Measurements from ENCODE around the gene ZNF391.

ZNF391 gene

DNA sequence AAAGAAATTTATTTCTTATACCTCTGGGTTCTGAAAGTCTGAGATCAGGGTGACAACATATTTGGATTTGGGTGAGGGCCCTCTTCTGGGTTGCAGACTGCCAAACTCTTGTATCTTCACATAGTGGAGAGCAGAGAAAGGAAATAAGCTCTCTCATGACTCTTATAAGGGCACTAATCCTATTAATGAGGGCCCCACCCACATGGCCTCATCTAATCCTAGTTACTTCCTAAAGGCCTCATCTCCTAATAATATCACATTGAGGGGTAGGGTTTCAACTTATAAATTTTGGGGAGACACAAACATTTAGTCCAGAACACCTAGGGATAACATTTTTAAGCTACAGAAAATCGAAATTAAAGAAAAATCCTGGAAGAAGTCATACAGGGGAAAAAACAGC is 5.1 kb upstream of the ZNF391 start:
- H3K27me3 ChIP-seq (replicated peaks; ENCODE audit: control insufficient read depth, insufficient read depth, low read length): no peaks in the 10 kb centered on the region
- no peak for DNase-seq (ENCODE audit: low read depth)
- H3K36me3 ChIP-seq (ENCODE audit: control insufficient read depth, insufficient read depth, low read length, severe bottlenecking): no peaks in the 10 kb centered on the region
- peaks cover 6% of the 10 kb centered on the region for H3K9me3 ChIP-seq (ENCODE audit: control insufficient read depth, low read length)
- peaks cover 9% of the 10 kb centered on the region for H3K4me1 ChIP-seq (ENCODE audit: control insufficient read depth, insufficient read depth, low read length)
- no peak overlapping the region for H3K4me3 ChIP-seq (ENCODE audit: low read length)
- no peak overlapping the region for H3K9ac ChIP-seq (ENCODE audit: low read length)

GRCh38 chr6:27392623-27393022 is 4.1 kb downstream of the ZNF391 start:
- no peak overlapping the region for H3K9ac ChIP-seq (ENCODE audit: low read length)
- H3K9me3 ChIP-seq (ENCODE audit: control insufficient read depth, low read length): peaks cover 30% of the 10 kb centered on the region
- peaks cover 13% of the 10 kb centered on the region for H3K4me1 ChIP-seq (ENCODE audit: control insufficient read depth, insufficient read depth, low read length)
- DNase-seq (ENCODE audit: low read depth): no peak
- no peak overlapping the region for H3K4me3 ChIP-seq (ENCODE audit: low read length)
- H3K27me3 ChIP-seq (replicated peaks; ENCODE audit: control insufficient read depth, insufficient read depth, low read length): no peaks in the 10 kb centered on the region
- peaks cover 20% of the 10 kb centered on the region for H3K36me3 ChIP-seq (ENCODE audit: control insufficient read depth, insufficient read depth, low read length, severe bottlenecking)

DNA sequence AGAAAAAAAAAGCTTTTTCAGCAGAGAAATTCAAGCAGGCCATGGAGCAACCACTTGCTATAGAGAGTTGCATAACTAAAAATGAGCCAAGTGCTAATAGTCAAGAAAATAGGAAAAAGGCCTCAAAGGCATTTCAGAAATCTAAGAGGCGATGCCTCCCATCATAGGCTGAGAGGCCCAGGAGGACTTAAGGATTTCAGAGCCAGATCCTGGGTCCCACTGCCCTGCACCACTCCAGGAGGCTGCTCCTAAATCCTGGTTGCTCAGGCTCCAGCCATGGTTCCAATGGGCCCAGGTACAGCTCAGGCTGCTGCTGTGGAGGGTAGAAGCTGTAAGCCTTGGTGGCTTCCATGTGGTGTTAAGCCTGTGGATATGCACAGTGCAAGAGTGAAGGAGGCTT is 5.5 kb downstream of the ZNF391 start:
- Histone ChIP-seq H3K27me3 (replicated peaks; ENCODE audit: control insufficient read depth, insufficient read depth, low read length) (no peaks in the 10 kb centered on the region), H3K4me3 (ENCODE audit: low read length) (no peak overlapping the region), H3K9me3 (ENCODE audit: control insufficient read depth, low read length) (peaks cover 42% of the 10 kb centered on the region), H3K4me1 (ENCODE audit: control insufficient read depth, insufficient read depth, low read length) (peaks cover 3% of the 10 kb centered on the region), H3K9ac (ENCODE audit: low read length) (no peak overlapping the region), H3K36me3 (ENCODE audit: control insufficient read depth, insufficient read depth, low read length, severe bottlenecking) (peaks cover 25% of the 10 kb centered on the region)
- no peak for DNase-seq (ENCODE audit: low read depth)

GRCh38 chr6:27400877-27401642 is 12.5 kb downstream of the ZNF391 start:
- no peak overlapping the region for H3K9ac ChIP-seq (ENCODE audit: low read length)
- H3K9me3 ChIP-seq (ENCODE audit: control insufficient read depth, low read length): peaks cover 77% of the 10 kb centered on the region
- H3K27me3 ChIP-seq (replicated peaks; ENCODE audit: control insufficient read depth, insufficient read depth, low read length): no peaks in the 10 kb centered on the region
- DNase-seq (ENCODE audit: low read depth): no peak
- peak overlapping the region; percentile 43 for H3K4me3 ChIP-seq (ENCODE audit: low read length)
- H3K4me1 ChIP-seq (ENCODE audit: control insufficient read depth, insufficient read depth, low read length): no peaks in the 10 kb centered on the region
- peaks cover 53% of the 10 kb centered on the region for H3K36me3 ChIP-seq (ENCODE audit: control insufficient read depth, insufficient read depth, low read length, severe bottlenecking)

DNA sequence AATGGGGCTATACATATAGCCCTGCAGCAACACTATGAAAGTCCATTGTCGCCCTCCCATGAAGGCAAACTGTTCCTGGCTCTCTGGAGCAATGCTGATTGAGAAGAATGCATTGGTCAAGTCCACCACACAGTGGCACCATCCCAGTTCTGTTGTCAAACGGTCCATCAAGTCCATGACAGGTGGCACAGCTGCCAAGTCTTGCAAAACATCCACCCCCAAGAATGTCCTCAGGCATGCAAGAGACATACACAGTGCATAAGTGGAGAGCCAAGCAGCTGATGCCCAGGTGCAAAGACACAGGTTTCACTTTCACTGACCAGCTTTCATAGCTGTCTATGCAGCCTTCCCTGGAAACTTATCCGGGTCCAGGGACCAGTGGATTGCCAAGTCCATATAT is 17.5 kb downstream of the ZNF391 start:
- peaks cover 37% of the 10 kb centered on the region for H3K9me3 ChIP-seq (ENCODE audit: control insufficient read depth, low read length)
- no peak overlapping the region for H3K4me3 ChIP-seq (ENCODE audit: low read length)
- H3K4me1 ChIP-seq (ENCODE audit: control insufficient read depth, insufficient read depth, low read length): no peaks in the 10 kb centered on the region
- no peak overlapping the region for H3K9ac ChIP-seq (ENCODE audit: low read length)
- H3K36me3 ChIP-seq (ENCODE audit: control insufficient read depth, insufficient read depth, low read length, severe bottlenecking): peaks cover 18% of the 10 kb centered on the region
- H3K27me3 ChIP-seq (replicated peaks; ENCODE audit: control insufficient read depth, insufficient read depth, low read length): no peaks in the 10 kb centered on the region
- DNase-seq (ENCODE audit: low read depth): no peak

GRCh38 chr6:27407153-27407814 is 18.7 kb downstream of the ZNF391 start:
- no peaks in the 10 kb centered on the region for H3K4me1 ChIP-seq (ENCODE audit: control insufficient read depth, insufficient read depth, low read length)
- peaks cover 7% of the 10 kb centered on the region for H3K36me3 ChIP-seq (ENCODE audit: control insufficient read depth, insufficient read depth, low read length, severe bottlenecking)
- peaks cover 25% of the 10 kb centered on the region for H3K9me3 ChIP-seq (ENCODE audit: control insufficient read depth, low read length)
- H3K4me3 ChIP-seq (ENCODE audit: low read length): no peak overlapping the region
- H3K9ac ChIP-seq (ENCODE audit: low read length): no peak overlapping the region
- H3K27me3 ChIP-seq (replicated peaks; ENCODE audit: control insufficient read depth, insufficient read depth, low read length): no peaks in the 10 kb centered on the region
- no peak for DNase-seq (ENCODE audit: low read depth)

DNA sequence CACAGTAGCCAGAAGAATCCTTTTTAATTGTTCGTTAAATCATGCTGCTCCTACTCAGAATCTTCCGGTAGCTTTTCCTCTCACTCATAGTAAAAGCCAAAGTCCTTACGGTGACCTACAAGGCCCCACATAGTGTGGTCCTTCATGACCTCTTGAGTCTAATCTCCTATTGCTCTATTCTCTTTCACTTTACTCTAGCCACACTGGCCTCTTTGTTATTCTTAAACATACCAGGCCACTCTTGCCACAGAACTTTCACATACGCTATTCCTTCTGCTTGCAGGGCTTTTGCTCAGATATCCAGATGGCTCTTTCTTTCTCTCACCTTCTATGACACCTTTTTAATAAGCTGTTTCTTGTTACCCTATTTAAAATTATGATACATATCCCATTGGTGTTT is 25.7 kb downstream of the ZNF391 start:
- Histone ChIP-seq H3K4me3 (ENCODE audit: low read length) (no peak overlapping the region), H3K36me3 (ENCODE audit: control insufficient read depth, insufficient read depth, low read length, severe bottlenecking) (no peaks in the 10 kb centered on the region), H3K27me3 (replicated peaks; ENCODE audit: control insufficient read depth, insufficient read depth, low read length) (no peaks in the 10 kb centered on the region), H3K9me3 (ENCODE audit: control insufficient read depth, low read length) (peaks cover 8% of the 10 kb centered on the region), H3K9ac (ENCODE audit: low read length) (no peak overlapping the region), H3K4me1 (ENCODE audit: control insufficient read depth, insufficient read depth, low read length) (no peaks in the 10 kb centered on the region)
- no peak for DNase-seq (ENCODE audit: low read depth)

GRCh38 chr6:27414996-27415395 is 26.4 kb downstream of the ZNF391 start:
- Histone ChIP-seq H3K9me3 (ENCODE audit: control insufficient read depth, low read length) (peaks cover 8% of the 10 kb centered on the region), H3K9ac (ENCODE audit: low read length) (no peak overlapping the region), H3K27me3 (replicated peaks; ENCODE audit: control insufficient read depth, insufficient read depth, low read length) (no peaks in the 10 kb centered on the region), H3K4me3 (ENCODE audit: low read length) (no peak overlapping the region), H3K36me3 (ENCODE audit: control insufficient read depth, insufficient read depth, low read length, severe bottlenecking) (no peaks in the 10 kb centered on the region), H3K4me1 (ENCODE audit: control insufficient read depth, insufficient read depth, low read length) (no peaks in the 10 kb centered on the region)
- no peak for DNase-seq (ENCODE audit: low read depth)

DNA sequence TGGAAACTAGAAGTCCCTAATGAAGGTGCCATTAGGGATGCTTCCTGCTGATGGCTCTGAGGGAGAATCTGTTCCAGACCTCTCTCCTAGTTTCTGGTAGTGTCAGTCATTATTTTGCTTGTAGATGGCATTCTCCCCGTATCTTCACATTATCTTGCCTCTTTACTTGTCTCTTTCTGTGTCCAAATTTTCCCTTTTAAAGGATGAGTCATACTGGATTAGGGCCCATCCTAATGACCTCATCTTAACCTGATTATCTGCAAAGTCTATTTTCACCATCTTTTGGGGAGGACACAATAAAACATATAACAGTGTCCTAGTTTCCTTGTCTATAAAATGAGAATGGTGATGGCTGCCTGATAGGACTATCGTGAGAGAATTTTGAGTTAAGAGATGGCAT is 27.3 kb downstream of the ZNF391 start:
- Histone ChIP-seq H3K4me1 (ENCODE audit: control insufficient read depth, insufficient read depth, low read length) (no peaks in the 10 kb centered on the region), H3K9me3 (ENCODE audit: control insufficient read depth, low read length) (peaks cover 10% of the 10 kb centered on the region), H3K9ac (ENCODE audit: low read length) (no peak overlapping the region), H3K36me3 (ENCODE audit: control insufficient read depth, insufficient read depth, low read length, severe bottlenecking) (no peaks in the 10 kb centered on the region), H3K27me3 (replicated peaks; ENCODE audit: control insufficient read depth, insufficient read depth, low read length) (no peaks in the 10 kb centered on the region), H3K4me3 (ENCODE audit: low read length) (no peak overlapping the region)
- DNase-seq (ENCODE audit: low read depth): no peak

- no peaks in the 10 kb centered on the region for H3K27me3 ChIP-seq (replicated peaks; ENCODE audit: control insufficient read depth, insufficient read depth, low read length)
- no peak overlapping the region for H3K9ac ChIP-seq (ENCODE audit: low read length)
- no peaks in the 10 kb centered on the region for H3K36me3 ChIP-seq (ENCODE audit: control insufficient read depth, insufficient read depth, low read length, severe bottlenecking)
- H3K4me3 ChIP-seq (ENCODE audit: low read length): no peak overlapping the region
- peaks cover 11% of the 10 kb centered on the region for H3K9me3 ChIP-seq (ENCODE audit: control insufficient read depth, low read length)
- no peaks in the 10 kb centered on the region for H3K4me1 ChIP-seq (ENCODE audit: control insufficient read depth, insufficient read depth, low read length)
- DNase-seq (ENCODE audit: low read depth): no peak
Observed at GRCh38 chr6:27419363-27419762, 30.8 kb downstream of the ZNF391 start.

- Histone ChIP-seq H3K9me3 (ENCODE audit: control insufficient read depth, low read length) (peaks cover 11% of the 10 kb centered on the region), H3K4me3 (ENCODE audit: low read length) (peak overlapping the region; percentile 47), H3K27me3 (replicated peaks; ENCODE audit: control insufficient read depth, insufficient read depth, low read length) (no peaks in the 10 kb centered on the region), H3K4me1 (ENCODE audit: control insufficient read depth, insufficient read depth, low read length) (no peaks in the 10 kb centered on the region), H3K9ac (ENCODE audit: low read length) (no peak overlapping the region), H3K36me3 (ENCODE audit: control insufficient read depth, insufficient read depth, low read length, severe bottlenecking) (no peaks in the 10 kb centered on the region)
- no peak for DNase-seq (ENCODE audit: low read depth)
Observed at GRCh38 chr6:27422651-27423332, 34.2 kb downstream of the ZNF391 start.

All from adipocyte (in vitro differentiated cells).